K562 treated with DMSO at 1 percent for 48 hours (cell line): ENCODE measurements around the gene GAS7. TPM values are rescaled to one million over a fixed set of nuclear protein-coding genes. Genes with fewer than 3 reads are reported as not detected.

Experiments used
- total RNA-seq: library from RNA; unstranded; fragments of 300-600 nt; gene quantifications from 2 replicates; pipeline ENCODE4 v1.2.3, GENCODE V29; 2022; ENCODE audit warnings: low replicate concordance; ENCODE audit errors: extremely low read depth

The GAS7 gene
- not detected in 2 replicates for total RNA-seq

DNA sequence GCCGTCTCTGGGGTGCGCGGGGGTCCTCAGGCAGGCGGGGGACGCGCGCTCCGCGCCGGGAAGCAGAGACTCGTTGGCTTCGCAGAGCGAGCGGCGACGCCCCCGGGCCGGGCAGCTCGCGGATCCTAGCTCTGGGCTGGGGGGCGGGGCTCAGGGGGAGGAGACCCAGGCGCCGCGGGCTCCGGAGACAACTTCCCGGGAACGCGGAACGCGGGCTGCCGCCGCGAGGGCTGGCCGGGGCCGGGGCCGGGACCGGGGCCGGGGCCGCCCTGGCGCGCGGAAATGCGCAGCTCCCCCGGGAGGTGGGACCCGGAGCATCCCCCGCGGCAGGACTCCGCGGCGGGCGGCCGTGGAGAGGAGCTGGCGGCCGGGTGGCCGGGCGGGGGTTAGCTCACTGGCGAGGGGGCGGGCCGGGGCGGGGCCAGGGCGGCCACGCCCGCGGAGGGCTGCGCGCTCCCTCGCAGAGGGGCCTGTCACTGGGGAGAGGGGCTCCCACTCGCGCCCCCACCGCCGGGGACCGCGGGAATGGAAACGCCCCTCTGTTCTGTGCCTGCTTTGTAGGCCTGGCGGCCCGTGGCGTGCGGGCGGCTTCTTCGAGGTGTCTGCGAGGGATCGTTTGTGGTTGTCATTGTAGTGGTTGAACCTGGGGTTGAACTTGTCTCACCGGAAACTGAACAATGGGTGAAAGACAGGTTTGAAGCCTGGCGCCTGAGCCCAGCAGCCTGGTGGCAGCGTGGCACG lies at the start of gene GAS7:
Gene GAS7, minus strand, starts transcription at position 98 of the 741 bp plus-strand sequence.

DNA sequence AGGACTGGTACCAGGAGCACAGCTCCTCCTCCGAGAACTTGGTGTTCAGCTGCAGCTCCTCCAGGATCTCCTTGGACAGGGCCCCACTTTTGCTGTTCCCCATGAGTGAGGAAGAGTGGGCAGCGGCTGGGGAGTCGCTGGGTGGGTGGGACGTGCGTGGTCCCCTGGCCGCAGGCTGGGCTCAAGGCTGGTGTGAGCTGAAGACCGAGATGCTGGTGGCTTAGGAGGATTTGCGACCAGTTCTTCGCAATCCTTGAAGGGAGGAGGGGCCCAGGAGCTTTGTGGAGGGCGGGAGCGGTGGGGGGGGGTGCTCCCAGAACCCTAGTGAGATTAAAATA lies 293.4 kb downstream of the GAS7 start, which contains the start of gene RCVRN:
Gene RCVRN, minus strand, starts transcription at position 194 of the 338 bp plus-strand sequence. Its CDS starts 91 bp downstream, at position 103.

Other genes with a start within 250 kb of the GAS7 start
- not detected in 2 replicates for gene MYH13, start 174.4 kb upstream of the GAS7 start, total RNA-seq
- gene MYH8, start 223.3 kb upstream of the GAS7 start, total RNA-seq: not detected in 2 replicates